Tibial artery (tissue), 4 donors: ENCODE results near the gene CLEC7A.
A peak's percentile ranks its signal among the peaks of the same experiment; 100 is the strongest.

Experiments
- DNase-seq, 2 donors: peaks; one replicate each; pipeline ENCODE4 v3.0.0-alpha.2; 2019
- H3K27ac ChIP-seq, 2 donors: fragments of 200-600 bp; sonication (generic) in 1 of 2; 1 replicate in 1 of 2; 2 replicates in 1 of 2; pipeline ENCODE4 v1.5.1; 2018 to 2019; ENCODE audit warnings: mild to moderate bottlenecking in 1 of 2
- H3K27me3 ChIP-seq, 2 donors: fragments of 200-600 bp; sonication (generic) in 1 of 2; one replicate each; pipeline versions ENCODE4 v1.5.1 to v1.6.0; 2016 to 2019
- H3K36me3 ChIP-seq, 3 donors: fragments of 200-600 bp; sonication (generic) in 2 of 3; one replicate each; pipeline ENCODE4 v1.5.1; 2016 to 2019; ENCODE audit warnings: mild to moderate bottlenecking in 2 of 3
- H3K4me1 ChIP-seq, 4 donors: fragments of 200-600 bp; sonication (generic) in 2 of 4; 1 replicate in 3 of 4; 2 replicates in 1 of 4; pipeline ENCODE4 v1.5.1; 2016 to 2019
- H3K4me3 ChIP-seq, 2 donors: fragments of 200-600 bp; sonication (generic) in 1 of 2; 1 replicate in 1 of 2; 2 replicates in 1 of 2; pipeline ENCODE4 v1.5.1; 2018 to 2019; ENCODE audit warnings: mild to moderate bottlenecking in 2 of 2
- H3K9me3 ChIP-seq, 3 donors: fragments of 200-600 bp; sonication (generic) in 1 of 3; one replicate each; pipeline ENCODE4 v1.5.1; 2016 to 2019
- intact Hi-C: fragments of 100-400 bp; cut with DNase I; formaldehyde crosslinking; loops from one replicate; pipeline ENCODE4 v1.15.0; 2023; ENCODE audit warnings: low total_unique reads
- TF ChIP-seq, protein P1 (sequence below), 2 experiments: fragments of 200-600 bp in 1 of 2; fragments of 450-650 bp in 1 of 2; IDR thresholded peaks; one replicate each; pipeline ENCODE4 v1.5.1; 2017 to 2019; ENCODE audit warnings: antibody characterized with exemption in 2 of 2, mild to moderate bottlenecking in 1 of 2, moderate library complexity in 1 of 2

Gene CLEC7A

DNA sequence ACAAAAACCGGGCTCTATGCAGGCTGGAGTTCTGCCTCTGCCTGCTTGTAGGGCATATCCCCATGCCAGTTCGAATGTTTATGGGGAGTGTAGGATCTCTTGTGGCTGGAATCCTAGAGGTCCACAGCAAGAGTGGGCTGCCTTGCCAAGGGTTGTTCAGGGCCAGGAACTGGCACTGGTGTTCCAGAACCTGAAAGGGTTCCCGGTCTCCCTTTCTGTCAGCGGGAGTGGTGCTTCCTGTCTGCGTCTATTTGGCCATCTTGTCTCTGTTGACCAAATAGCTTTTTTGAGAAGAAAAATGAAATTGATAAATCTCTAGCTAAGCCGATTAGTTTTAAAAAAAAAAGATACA is 24.1 kb upstream of the CLEC7A start:
- peaks cover 0 to 14% (median 6%) of the 10 kb centered on the region in 4 donors for H3K4me1 ChIP-seq
- no peak for DNase-seq
- H3K9me3 ChIP-seq = no peaks in the 10 kb centered on the region
- H3K27me3 ChIP-seq = no peaks in the 10 kb centered on the region
- intact Hi-C loops = loop anchor here (5.0 kb wide), 1 partner anchor 33 kb away; no protein-coding TSS in a partner anchor
- TF ChIP-seq, protein P1, sequence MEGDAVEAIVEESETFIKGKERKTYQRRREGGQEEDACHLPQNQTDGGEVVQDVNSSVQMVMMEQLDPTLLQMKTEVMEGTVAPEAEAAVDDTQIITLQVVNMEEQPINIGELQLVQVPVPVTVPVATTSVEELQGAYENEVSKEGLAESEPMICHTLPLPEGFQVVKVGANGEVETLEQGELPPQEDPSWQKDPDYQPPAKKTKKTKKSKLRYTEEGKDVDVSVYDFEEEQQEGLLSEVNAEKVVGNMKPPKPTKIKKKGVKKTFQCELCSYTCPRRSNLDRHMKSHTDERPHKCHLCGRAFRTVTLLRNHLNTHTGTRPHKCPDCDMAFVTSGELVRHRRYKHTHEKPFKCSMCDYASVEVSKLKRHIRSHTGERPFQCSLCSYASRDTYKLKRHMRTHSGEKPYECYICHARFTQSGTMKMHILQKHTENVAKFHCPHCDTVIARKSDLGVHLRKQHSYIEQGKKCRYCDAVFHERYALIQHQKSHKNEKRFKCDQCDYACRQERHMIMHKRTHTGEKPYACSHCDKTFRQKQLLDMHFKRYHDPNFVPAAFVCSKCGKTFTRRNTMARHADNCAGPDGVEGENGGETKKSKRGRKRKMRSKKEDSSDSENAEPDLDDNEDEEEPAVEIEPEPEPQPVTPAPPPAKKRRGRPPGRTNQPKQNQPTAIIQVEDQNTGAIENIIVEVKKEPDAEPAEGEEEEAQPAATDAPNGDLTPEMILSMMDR (IDR thresholded peaks at IDR 0.05) = no peak
- peak overlapping the region; percentile 54 to 59 for H3K4me3 ChIP-seq
- H3K27ac ChIP-seq = no peak overlapping the region
- H3K36me3 ChIP-seq = no peaks in the 10 kb centered on the region

GRCh38 chr12:10153271-10154144 is 23.5 kb upstream of the CLEC7A start:
- peak overlapping the region; percentile 54 to 59 for H3K4me3 ChIP-seq
- intact Hi-C loops = loop anchor here (5.0 kb wide), 1 partner anchor 34 kb away; no protein-coding TSS in a partner anchor
- no peaks in the 10 kb centered on the region for H3K36me3 ChIP-seq
- no peaks in the 10 kb centered on the region for H3K9me3 ChIP-seq
- H3K4me1 ChIP-seq = peaks cover 0 to 14% (median 6%) of the 10 kb centered on the region in 4 donors
- H3K27ac ChIP-seq = peak overlapping the region; percentile 61 to 71
- no peaks in the 10 kb centered on the region for H3K27me3 ChIP-seq
- TF ChIP-seq, protein P1 (IDR thresholded peaks at IDR 0.05) = peak; percentile 70 to 85
- peak; percentile 42 to 81 for DNase-seq

DNA sequence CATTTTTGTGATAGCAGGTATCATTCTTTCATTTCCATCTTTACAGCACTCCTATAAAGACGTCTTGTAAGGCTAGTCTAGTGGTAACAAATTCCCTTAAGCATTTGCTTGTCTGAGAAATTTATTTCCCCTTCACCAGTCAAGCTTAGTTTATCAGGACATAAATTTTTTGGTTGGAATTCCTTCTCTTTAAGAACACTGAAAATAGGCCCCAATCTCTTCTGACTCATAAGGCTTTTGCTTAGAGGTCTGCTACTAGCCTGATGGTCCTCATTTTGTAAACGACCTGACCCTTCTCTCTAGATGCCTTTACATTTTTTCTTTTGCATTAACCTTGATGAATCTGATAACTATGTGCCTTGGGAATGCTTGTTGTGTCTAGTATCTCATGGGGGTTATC is 21.6 kb upstream of the CLEC7A start:
- Histone ChIP-seq H3K36me3 (no peaks in the 10 kb centered on the region), H3K4me3 (no peak overlapping the region), H3K27me3 (no peaks in the 10 kb centered on the region), H3K27ac (no peak overlapping the region), H3K4me1 (peaks cover 0 to 14% (median 6%) of the 10 kb centered on the region in 4 donors), H3K9me3 (no peaks in the 10 kb centered on the region)
- TF ChIP-seq, protein P1 (IDR thresholded peaks at IDR 0.05) = no peak
- no peak for DNase-seq
- intact Hi-C loops = loop anchor here (5.0 kb wide), 1 partner anchor 36 kb away; no protein-coding TSS in a partner anchor

DNA sequence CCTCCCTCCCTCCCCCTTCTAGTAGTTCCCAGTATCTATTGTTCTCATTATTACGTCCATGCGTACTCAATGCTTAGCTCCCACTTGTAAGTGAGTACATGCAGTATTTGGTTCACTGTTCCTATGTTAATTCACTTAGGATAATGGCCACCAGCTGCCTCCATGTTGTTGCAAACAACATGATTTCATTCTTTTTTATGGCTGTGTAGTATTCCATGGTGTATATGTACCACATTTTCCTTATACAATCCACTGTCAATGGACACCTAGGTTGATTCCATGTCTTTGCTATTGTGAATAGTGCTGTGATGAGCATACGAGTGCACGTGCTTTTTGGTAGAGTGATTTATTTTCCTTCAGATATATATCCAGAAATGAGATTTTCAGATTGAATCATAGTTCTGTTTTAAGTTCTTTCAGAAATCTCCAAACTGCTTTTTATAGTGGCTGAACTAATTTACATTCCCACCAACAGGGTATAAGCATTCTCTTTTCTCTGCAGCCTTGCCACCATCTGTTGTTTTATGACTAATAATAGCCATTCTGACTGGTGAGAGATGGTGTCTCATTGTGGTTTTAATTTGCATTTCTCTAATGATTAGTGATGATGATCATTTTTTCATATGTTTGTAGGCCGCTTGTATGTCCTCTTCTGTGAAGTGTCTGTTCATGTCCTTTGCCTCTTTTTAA is 17.9 kb upstream of the CLEC7A start:
- DNase-seq = no peak
- Histone ChIP-seq H3K4me3 (no peak overlapping the region), H3K9me3 (no peaks in the 10 kb centered on the region), H3K27ac (no peak overlapping the region), H3K36me3 (no peaks in the 10 kb centered on the region), H3K4me1 (peaks cover 0 to 4% (median under 1%) of the 10 kb centered on the region in 4 donors), H3K27me3 (no peaks in the 10 kb centered on the region)
- TF ChIP-seq, protein P1 (IDR thresholded peaks at IDR 0.05) = no peak
- intact Hi-C loops = no loop called here

GRCh38 chr12:10142976-10143589 is 13.1 kb upstream of the CLEC7A start:
- Histone ChIP-seq H3K9me3 (no peaks in the 10 kb centered on the region), H3K4me1 (no peaks in the 10 kb centered on the region), H3K36me3 (no peaks in the 10 kb centered on the region), H3K27ac (no peak overlapping the region), H3K4me3 (no peak overlapping the region), H3K27me3 (peaks cover 0 to 4% of the 10 kb centered on the region in 2 donors)
- DNase-seq = no peak
- TF ChIP-seq, protein P1 (IDR thresholded peaks at IDR 0.05) = no peak
- intact Hi-C loops = no loop called here
